Activated CD8-positive, alpha-beta memory T cell treated with anti-CD3 and anti-CD28 coated beads, Interleukin-2, amount 50 U/mL, for 48 hours (primary cell): Measurements from ENCODE around the gene SRF.
A peak's percentile ranks its signal among the peaks of the same experiment; 100 is the strongest.

Source experiments
- DNase-seq: peaks from one replicate; pipeline ENCODE4 v3.0.0-alpha.2; 2020

The SRF gene

DNA sequence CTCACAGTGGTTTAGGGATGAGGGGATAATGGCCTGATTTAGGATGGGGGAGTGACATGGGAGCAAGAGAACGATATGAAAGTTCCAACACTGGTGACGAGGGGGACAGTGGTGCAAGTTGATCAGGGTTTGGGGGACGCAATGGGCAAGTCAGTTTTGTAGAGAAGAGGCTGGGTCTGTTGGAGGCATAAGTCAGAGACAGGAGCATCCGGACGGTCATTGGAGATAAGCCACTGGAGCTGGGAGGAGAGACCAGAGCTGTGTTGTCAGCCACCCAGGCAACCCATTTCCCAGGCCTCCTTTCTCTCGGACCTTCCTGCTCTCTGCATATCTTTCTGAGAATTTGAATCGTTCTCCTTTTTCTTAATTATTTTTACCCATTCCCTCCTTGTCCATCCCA lies 48.7 kb downstream of the SRF start:
- DNase-seq: no peak

DNA sequence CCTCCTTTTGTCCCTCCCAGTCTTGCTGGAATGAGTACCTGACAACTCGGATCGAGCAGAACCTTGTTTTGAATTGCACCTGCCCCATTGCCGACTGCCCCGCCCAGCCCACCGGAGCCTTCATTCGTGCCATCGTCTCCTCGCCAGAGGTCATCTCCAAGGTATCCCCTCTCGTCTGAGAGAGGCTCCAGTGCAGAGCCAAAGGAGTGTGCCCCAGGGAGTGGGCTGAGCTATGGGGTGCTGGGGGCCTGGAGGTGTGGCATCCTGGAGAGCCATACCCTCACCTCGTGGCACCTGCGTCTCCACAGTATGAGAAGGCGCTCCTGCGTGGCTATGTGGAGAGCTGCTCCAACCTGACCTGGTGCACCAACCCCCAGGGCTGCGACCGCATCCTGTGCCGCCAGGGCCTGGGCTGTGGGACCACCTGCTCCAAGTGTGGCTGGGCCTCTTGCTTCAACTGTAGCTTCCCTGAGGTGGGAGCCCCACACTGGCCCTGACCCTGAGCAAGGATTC lies 49.4 kb downstream of the SRF start:
- no peak for DNase-seq

DNA sequence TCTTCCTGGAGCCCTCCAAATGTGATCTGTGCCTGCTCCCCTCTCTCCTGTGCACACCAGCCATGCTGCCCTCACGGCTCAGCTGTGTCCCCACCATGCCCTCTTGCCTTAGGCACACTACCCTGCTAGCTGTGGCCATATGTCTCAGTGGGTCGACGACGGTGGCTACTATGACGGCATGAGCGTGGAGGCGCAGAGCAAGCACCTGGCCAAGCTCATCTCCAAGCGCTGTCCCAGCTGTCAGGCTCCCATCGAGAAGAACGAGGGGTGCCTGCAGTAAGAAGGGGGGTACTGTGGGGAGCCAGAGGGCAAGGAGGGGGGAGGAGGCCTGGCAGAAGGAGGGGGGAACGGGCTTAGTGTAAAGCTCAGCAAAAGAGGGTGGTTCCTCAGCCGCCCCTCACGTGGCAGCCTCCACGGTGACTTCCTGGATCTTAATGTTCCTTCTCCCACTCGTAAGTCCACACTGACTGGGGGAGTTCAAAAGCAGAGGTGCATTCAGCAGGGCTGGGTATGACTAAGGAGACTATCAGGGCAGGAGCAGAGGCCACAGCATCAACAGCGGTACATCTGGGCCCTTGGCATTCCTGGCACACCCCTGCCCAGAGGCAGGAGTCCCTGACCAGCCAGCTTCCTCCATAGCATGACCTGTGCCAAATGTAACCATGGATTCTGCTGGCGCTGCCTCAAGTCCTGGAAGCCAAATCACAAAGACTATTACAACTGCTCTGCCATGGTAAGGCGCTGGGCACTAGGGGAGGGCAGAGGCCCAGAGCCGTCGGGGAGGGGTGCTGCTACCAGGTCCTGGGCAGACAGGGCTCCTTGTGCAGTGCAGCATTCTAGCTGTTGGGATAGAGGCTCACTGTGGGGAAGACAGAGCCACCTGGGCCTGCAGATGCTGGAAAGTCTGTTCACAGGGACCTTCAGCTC lies 50.2 kb downstream of the SRF start:
- DNase-seq: no peak

DNA sequence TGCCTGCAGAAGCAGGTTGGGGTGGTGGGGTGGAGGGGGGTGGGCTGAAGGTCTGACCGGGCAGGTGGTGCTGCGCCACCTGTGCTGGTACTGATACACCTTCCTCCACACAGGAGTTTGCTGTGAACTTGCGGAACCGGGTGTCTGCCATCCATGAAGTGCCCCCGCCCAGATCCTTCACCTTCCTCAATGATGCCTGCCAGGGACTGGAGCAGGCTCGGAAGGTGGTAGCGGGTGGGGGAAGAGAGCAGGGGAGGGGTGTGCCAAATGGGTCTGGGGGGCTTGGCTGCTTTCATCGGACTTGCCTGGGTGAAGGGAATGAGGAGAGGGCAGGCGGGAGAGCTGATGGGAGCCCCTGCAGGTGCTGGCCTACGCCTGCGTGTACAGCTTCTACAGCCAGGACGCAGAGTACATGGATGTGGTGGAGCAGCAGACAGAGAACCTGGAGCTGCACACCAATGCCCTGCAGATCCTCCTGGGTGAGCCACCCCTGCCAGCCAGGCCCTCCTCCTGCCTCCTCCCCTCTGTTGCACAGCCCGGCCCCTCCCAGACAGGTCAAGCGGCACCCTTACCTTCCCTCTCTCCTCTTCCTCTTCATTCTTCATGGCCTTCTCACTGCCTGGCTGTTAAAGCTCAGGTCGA lies 51.5 kb downstream of the SRF start:
- no peak for DNase-seq

DNA sequence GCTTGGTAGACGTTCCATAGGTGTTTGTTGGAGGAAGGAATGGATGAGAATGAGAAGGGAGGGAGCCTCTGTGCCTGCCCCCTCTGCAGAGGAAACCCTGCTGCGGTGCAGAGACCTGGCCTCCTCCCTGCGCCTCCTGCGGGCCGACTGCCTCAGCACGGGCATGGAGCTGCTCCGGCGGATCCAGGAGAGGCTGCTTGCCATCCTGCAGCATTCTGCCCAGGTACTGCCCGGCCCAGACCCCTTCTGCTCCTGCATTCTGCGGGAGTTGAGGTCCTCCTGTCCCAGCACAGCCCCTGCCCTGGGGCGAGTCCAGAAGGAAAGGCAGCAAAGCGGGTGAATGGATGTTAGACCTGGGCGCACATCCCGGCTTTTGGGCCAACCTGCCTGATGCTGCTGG lies 52.1 kb downstream of the SRF start:
- DNase-seq: no peak

DNA sequence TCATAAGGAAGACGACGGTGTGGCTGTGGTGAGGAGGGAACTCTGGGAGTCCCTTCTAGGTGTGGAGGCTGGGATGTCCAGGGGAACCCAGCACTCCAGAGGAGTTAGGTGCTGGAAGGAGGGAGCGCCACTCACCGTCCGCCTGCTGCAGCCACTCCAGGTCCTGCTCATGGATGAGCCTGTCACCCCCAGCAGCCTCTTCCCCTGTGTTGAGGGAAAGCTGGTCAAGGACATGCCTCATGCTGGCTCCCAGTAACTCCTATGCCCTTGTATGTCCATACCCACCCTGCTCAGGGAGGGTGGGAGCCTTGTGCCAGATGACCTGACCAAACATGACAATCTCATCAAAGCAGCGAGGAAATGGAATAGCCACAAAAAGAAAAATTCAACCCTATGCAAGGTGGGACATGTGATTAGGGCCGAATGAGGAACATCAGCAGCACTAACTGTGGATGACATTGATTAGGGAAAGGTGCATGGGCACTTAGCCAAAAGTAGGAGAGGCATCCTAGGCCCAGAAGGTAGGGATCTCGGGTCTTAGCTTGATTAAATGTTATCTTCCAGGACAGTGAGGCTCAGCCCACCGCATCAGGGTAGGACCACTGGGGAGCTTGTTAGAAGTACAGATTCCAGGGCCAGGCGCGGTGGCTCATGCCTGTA lies 55.3 kb downstream of the SRF start:
- no peak for DNase-seq

DNA sequence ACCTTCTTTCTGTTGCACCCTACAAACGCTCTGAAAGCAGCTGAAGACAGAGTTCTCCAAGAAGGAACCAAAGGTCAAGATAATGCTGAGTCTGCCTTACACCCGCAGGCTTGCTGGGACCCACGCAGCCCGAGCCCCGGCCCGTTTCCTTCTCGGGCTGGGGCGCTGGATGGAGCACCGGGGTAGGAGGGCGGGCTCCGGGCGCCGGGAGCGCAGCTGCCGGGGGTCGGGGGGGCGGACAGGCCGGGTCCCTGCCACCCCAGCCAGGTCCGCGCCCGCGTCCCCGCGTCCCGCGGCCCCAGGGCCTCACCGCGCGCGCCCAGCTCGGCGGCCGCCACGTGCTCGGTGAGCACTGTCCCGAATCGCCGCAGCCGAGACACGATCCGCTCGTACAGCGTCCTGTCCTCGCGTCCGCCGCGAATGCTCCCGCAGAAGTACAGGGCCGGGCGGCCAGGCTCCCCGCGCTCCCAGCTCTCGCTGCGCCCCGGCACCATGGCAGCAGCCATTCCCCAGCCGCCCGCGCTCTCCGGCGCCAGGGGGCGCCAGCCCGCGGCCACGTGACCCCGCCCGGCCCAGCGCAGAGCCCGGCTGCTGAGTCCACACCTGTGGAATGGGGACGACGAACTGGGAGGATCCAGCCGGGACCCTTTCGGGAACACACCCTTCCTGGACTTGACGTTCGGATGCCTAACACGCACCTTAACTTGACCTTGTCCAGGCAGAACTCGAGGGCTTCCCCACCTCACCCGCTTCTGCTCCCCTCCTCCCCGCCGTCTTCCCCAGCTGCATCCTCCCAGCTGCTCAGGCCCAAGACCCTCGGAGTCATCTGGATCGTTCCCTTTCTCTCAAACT lies 58.1 kb downstream of the SRF start, which contains the start of gene DNPH1:
DNPH1 (minus strand) TSS at position 531 of the 852 bp plus-strand sequence; CDS start at position 506, 25 bp downstream.
- DNase-seq: peak; percentile 93

DNA sequence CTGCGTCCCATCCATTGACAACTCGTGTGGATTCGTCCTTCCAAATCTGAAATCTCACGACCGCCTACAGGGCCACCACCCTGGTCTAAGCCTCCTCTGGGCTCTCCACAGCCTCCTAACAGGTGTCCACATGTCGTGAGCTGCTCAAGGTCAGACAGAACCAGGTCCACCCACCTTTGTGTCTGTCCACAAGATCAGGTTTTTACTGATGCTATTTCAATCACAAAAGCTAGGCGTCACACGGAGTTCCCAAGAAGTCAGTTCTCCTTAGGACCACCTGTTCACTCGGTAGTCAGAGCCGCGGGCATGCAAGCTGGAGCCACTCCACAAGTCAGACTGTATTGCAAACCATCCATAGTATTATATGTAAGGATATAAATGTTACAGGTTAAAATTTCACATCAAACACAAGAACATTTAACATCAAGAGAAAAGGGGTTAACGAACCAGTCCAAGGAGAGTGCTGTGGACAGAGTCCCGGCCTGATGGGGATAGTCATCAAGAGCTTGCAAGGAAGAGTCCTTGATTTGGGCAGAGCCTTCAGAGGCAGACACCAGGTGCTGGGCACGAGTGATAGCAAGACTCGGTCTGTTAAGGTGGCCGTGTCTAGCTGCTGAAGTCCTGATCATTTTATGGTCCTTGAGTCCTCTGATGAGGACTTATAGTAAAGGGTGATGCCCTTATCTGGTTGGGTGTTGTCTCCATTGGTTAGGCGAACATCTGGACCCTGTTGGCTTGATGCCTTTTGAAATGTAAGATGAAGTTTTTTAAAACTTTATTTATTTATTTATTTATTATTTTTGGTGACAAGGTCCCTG lies 58.9 kb downstream of the SRF start:
- peak; percentile 47 for DNase-seq

DNA sequence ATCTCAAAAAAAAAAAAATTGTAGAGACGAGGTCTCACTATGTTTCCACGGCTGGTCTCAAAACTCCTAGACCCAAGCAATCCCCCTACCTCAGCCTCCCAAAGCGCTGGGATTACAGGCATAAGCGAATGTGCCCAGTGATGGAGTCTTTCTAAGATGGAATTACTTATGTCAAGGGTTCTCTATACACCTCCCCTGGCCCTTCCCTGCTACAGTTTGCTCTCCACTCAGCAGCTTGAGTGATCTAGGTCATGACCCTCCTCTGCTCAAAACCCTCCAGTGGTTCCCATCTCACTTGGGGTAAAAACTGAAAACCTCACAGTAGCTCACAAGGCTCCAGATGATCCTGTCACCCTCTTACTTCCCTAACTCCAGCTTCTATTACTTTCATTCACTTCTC lies 60.0 kb downstream of the SRF start:
- peak; percentile 46 for DNase-seq
